ENCODE results near the gene PDE6B.

PDE6B gene

GRCh38 chr4:658681-659667, 33.6 kb downstream of the PDE6B start:
- DNase-seq (ENCODE audit: low read depth): no peak
- TF ChIP-seq CTCF (IDR thresholded peaks at IDR 0.05; ENCODE audit: low read length, missing control alignments): no peak
- no peak overlapping the region for H3K4me3 ChIP-seq (replicated peaks; ENCODE audit: low read depth, low read length)

GRCh38 chr4:659851-660250, 34.5 kb downstream of the PDE6B start:
- no peak for DNase-seq (ENCODE audit: low read depth)
- no peak overlapping the region for H3K4me3 ChIP-seq (replicated peaks; ENCODE audit: low read depth, low read length)
- no peak for TF ChIP-seq CTCF (IDR thresholded peaks at IDR 0.05; ENCODE audit: low read length, missing control alignments)

- no peak for TF ChIP-seq CTCF (IDR thresholded peaks at IDR 0.05; ENCODE audit: low read length, missing control alignments)
- DNase-seq (ENCODE audit: low read depth): no peak
- no peak overlapping the region for H3K4me3 ChIP-seq (replicated peaks; ENCODE audit: low read depth, low read length)
Measured at GRCh38 chr4:660401-660800, 35.0 kb downstream of the PDE6B start.

- DNase-seq (ENCODE audit: low read depth): no peak
- no peak overlapping the region for H3K4me3 ChIP-seq (replicated peaks; ENCODE audit: low read depth, low read length)
- no peak for TF ChIP-seq CTCF (IDR thresholded peaks at IDR 0.05; ENCODE audit: low read length, missing control alignments)
Measured at GRCh38 chr4:661231-661630, 35.9 kb downstream of the PDE6B start.

- DNase-seq (ENCODE audit: low read depth): no peak
- TF ChIP-seq CTCF (IDR thresholded peaks at IDR 0.05; ENCODE audit: low read length, missing control alignments): no peak
- H3K4me3 ChIP-seq (replicated peaks; ENCODE audit: low read depth, low read length): no peak overlapping the region
Measured at GRCh38 chr4:661881-662761, 36.7 kb downstream of the PDE6B start.

GRCh38 chr4:663046-663437, 37.7 kb downstream of the PDE6B start:
- TF ChIP-seq CTCF (IDR thresholded peaks at IDR 0.05; ENCODE audit: low read length, missing control alignments): no peak
- no peak overlapping the region for H3K4me3 ChIP-seq (replicated peaks; ENCODE audit: low read depth, low read length)
- DNase-seq (ENCODE audit: low read depth): no peak

Data from fibroblast of pulmonary artery (primary cell).